Muscle of leg (tissue), 11 donors: ENCODE measurements around the gene CD4. TPM values are rescaled to one million over a fixed set of nuclear protein-coding genes. Genes with fewer than 3 reads are reported as not detected.
"Not testable (repeated sequence)": the region's sequence is repeated elsewhere in the genome, so short reads cannot be mapped to it uniquely, and the experiment has no call there.

ENCODE experiments used
- DNase-seq: peaks from one replicate; pipeline ENCODE4 v3.0.0; 2013
- H3K27ac ChIP-seq: one replicate; pipeline ENCODE4 v1.5.1; 2013; ENCODE audit warnings: mild to moderate bottlenecking, low read length, control low read depth
- H3K27me3 ChIP-seq: one replicate; pipeline ENCODE4 v1.6.1; 2013; ENCODE audit warnings: low read length; ENCODE audit not compliant: control insufficient read depth, insufficient read depth
- H3K36me3 ChIP-seq: one replicate; pipeline ENCODE4 v1.6.1; 2013; ENCODE audit warnings: low read length; ENCODE audit not compliant: control insufficient read depth, insufficient read depth
- H3K4me1 ChIP-seq: one replicate; pipeline ENCODE4 v1.6.1; 2013; ENCODE audit warnings: low read length; ENCODE audit not compliant: control insufficient read depth, insufficient read depth
- H3K4me3 ChIP-seq: one replicate; pipeline ENCODE4 v1.5.1; 2013; ENCODE audit warnings: low read length, control low read depth
- H3K9me3 ChIP-seq: replicated peaks from 2 replicates; pipeline ENCODE4 v1.6.1; 2013; ENCODE audit warnings: low read depth, low read length; ENCODE audit not compliant: control insufficient read depth
- WGBS: methylation state at CpG from one replicate; pipeline ENCODE4 v1.1.5; 2013; ENCODE audit warnings: missing lambda C conversion rate; ENCODE audit not compliant: insufficient coverage; 5-methylcytosine and 5-hydroxymethylcytosine counted together
- polyA plus RNA-seq, 8 donors: library from polyadenylated mRNA; unstranded; fragments of 120-200 nt; gene quantifications; one replicate each; pipeline versions ENCODE4 v1.2.1 to v1.2.3, GENCODE V29; 2013; ENCODE audit warnings: inconsistent platforms in 1 of 8, low replicate concordance in 1 of 8; ENCODE audit not compliant: insufficient read length in 8 of 8, insufficient read depth in 1 of 8
- total RNA-seq: library from RNA; stranded (reverse); fragments of 120-200 nt; gene quantifications from one replicate; pipeline ENCODE4 v1.2.4, GENCODE V29; 2013

CD4 gene
- total and polyA plus RNA-seq, 9 donors = 3.1 to 9.7 (median 7.0) TPM

DNA sequence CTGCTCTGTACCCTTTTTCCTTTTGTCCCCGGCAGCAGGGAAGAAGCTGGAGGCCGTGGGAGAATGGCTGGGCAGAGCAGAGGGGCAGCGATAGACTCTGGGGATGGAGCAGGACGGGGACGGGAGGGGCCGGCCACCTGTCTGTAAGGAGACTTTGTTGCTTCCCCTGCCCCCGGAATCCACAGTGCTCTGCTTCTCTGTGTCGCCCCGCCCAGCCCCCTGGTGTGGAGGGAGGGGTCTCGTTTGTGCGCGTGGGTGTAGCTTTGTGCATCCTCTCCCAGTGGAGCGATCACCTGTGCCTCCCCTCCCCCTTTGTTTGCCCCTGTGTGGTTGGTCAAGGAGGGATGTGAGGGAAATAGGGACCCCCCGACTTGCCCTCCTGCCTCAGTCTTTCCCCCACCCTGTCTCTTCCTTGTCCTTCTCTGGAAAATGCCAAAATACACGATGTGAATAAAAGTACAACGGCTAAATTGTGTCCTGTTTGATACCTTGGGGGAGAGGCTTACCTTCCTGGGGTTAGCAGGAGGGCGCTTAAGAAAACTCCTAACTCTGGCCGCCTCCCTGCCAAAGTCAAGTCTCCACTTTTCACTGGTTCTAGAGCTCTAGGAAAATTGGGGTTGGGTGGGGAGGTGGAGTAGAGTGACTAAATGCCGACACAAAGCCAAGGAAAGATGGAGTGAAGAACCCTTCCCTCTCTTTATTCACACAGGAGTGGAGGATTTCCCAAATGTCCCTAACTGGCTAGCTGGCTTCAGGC, 77.0 kb downstream of the CD4 start:
- Histone ChIP-seq H3K27me3 (no peaks in the 10 kb centered on the region), H3K4me1 (peaks cover 36% of the 10 kb centered on the region), H3K27ac (peak overlapping the region; percentile 84), H3K9me3 (no peaks in the 10 kb centered on the region), H3K36me3 (peaks cover 75% of the 10 kb centered on the region), H3K4me3 (peak overlapping the region; percentile 85)
- 88% methylated on average over 4 of the region's 19 CpGs for WGBS
- peak; percentile 39 for DNase-seq

DNA sequence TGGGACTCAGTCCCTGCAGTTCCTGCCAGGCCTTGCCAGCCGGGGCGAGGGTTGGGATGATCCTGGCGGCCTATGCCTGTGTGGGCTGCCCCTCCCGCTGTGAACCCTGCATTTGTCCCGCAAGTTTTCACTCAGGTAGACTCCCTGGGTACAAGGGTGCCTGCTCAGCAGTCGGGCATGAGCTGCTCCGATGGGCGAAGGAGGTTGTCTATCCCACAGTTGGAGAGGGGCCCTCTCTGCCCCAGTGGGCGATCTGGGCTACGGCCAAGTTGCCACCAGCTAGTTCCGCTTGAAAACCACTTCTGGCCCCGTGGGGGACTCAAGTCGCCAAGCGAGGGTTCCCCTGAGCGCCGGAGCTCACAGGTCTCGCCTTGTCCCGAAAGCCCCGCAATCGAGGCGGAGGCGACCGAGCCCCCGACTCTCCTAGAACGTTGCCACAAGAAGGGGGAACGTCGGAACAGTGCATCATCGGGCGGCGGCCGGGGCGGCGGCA, 77.6 kb downstream of the CD4 start:
- DNase-seq = no peak
- Histone ChIP-seq H3K4me3 (peak overlapping the region; percentile 85), H3K36me3 (peaks cover 73% of the 10 kb centered on the region), H3K27me3 (no peaks in the 10 kb centered on the region), H3K4me1 (peaks cover 42% of the 10 kb centered on the region), H3K27ac (peak overlapping the region; percentile 84), H3K9me3 (no peaks in the 10 kb centered on the region)
- 3% methylated on average over 33 of the region's 33 CpGs for WGBS

- Histone ChIP-seq H3K36me3 (peaks cover 68% of the 10 kb centered on the region), H3K9me3 (no peaks in the 10 kb centered on the region), H3K4me3 (peak within 1 kb of the TSS; percentile 85), H3K27me3 (no peaks in the 10 kb centered on the region), H3K27ac (peak within 1 kb of the TSS; percentile 93), H3K4me1 (peaks cover 47% of the 10 kb centered on the region)
- under 1% methylated on average over 83 of the region's 86 CpGs for WGBS
- peak; percentile 91 for DNase-seq
Observed at GRCh38 chr12:6867413-6868210, 78.3 kb downstream of the CD4 start, which contains the start of gene TPI1. Gene TPI1 (plus strand): TSS chr12:6867531. CDS start chr12:6867567, 36 bp downstream.

- WGBS = 0% methylated on average over 7 of the region's 22 CpGs
- H3K9me3 ChIP-seq = no peaks in the 10 kb centered on the region
- peaks cover 50% of the 10 kb centered on the region for H3K4me1 ChIP-seq
- H3K27me3 ChIP-seq = no peaks in the 10 kb centered on the region
- peaks cover 61% of the 10 kb centered on the region for H3K36me3 ChIP-seq
- peak; percentile 70 for DNase-seq
- H3K27ac ChIP-seq = peak overlapping the region; percentile 93
- H3K4me3 ChIP-seq = peak overlapping the region; percentile 85
Observed at GRCh38 chr12:6868211-6869048, 79.1 kb downstream of the CD4 start.

GRCh38 chr12:6869049-6870021, 80.0 kb downstream of the CD4 start:
- peaks cover 57% of the 10 kb centered on the region for H3K4me1 ChIP-seq
- H3K9me3 ChIP-seq = no peaks in the 10 kb centered on the region
- DNase-seq = peak; percentile 88
- 30% methylated on average over 12 of the region's 12 CpGs for WGBS
- no peaks in the 10 kb centered on the region for H3K27me3 ChIP-seq
- peak overlapping the region; percentile 93 for H3K27ac ChIP-seq
- H3K4me3 ChIP-seq = peak overlapping the region; percentile 85
- peaks cover 52% of the 10 kb centered on the region for H3K36me3 ChIP-seq

DNA sequence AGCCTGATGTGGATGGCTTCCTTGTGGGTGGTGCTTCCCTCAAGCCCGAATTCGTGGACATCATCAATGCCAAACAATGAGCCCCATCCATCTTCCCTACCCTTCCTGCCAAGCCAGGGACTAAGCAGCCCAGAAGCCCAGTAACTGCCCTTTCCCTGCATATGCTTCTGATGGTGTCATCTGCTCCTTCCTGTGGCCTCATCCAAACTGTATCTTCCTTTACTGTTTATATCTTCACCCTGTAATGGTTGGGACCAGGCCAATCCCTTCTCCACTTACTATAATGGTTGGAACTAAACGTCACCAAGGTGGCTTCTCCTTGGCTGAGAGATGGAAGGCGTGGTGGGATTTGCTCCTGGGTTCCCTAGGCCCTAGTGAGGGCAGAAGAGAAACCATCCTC, 81.0 kb downstream of the CD4 start:
- Histone ChIP-seq H3K36me3 (peaks cover 44% of the 10 kb centered on the region), H3K4me1 (peaks cover 57% of the 10 kb centered on the region)
- DNase-seq, H3K4me3 ChIP-seq, H3K9me3 ChIP-seq, H3K27me3 ChIP-seq, H3K27ac ChIP-seq: not testable (repeated sequence)
- WGBS = 50% methylated on average over 2 of the region's 4 CpGs

Other genes with a start within 250 kb of the CD4 start
- gene IFFO1, start 233.5 kb upstream of the CD4 start, total RNA-seq = 20.1 TPM
- gene IFFO1, start 233.5 kb upstream of the CD4 start, polyA plus RNA-seq = 10 to 100 TPM; 26.2 to 40.4 (median 34.7) TPM
- 23.1 TPM for gene NOP2, start 221.2 kb upstream of the CD4 start, total RNA-seq
- gene NOP2, start 221.2 kb upstream of the CD4 start, polyA plus RNA-seq = 10 to 100 TPM; 19.2 to 33.1 (median 26.1) TPM
- 142 TPM for gene CHD4, start 182.1 kb upstream of the CD4 start, total RNA-seq
- 100 to 1,000 TPM; 138 to 193 (median 174) TPM for gene CHD4, start 182.1 kb upstream of the CD4 start, polyA plus RNA-seq
- 0.58 TPM for gene LPAR5, start 153.6 kb upstream of the CD4 start, total RNA-seq
- 1 to 10 TPM; 1.0 to 2.9 (median 1.6) TPM for gene LPAR5, start 153.6 kb upstream of the CD4 start, polyA plus RNA-seq
- 1.4 TPM for gene ACRBP, start 142.1 kb upstream of the CD4 start, total RNA-seq
- 1 to 10 TPM; 1.7 to 4.3 (median 2.3) TPM for gene ACRBP, start 142.1 kb upstream of the CD4 start, polyA plus RNA-seq
- gene ING4, start 126.4 kb upstream of the CD4 start, total RNA-seq = 59.5 TPM
- gene ING4, start 126.4 kb upstream of the CD4 start, polyA plus RNA-seq = 10 to 100 TPM; 45.9 to 59.9 (median 54.3) TPM
- 18.2 TPM for gene ZNF384, start 100.2 kb upstream of the CD4 start, total RNA-seq
- gene ZNF384, start 100.2 kb upstream of the CD4 start, polyA plus RNA-seq = 10 to 100 TPM; 36.9 to 57.9 (median 49.7) TPM
- 0.49 TPM for gene PIANP, start 88.7 kb upstream of the CD4 start, total RNA-seq
- gene PIANP, start 88.7 kb upstream of the CD4 start, polyA plus RNA-seq = 1 to 10 TPM; 2.4 to 8.4 (median 5.6) TPM
- gene COPS7A, start 65.5 kb upstream of the CD4 start, total RNA-seq = 53.6 TPM
- 10 to 100 TPM; 59.0 to 68.7 (median 64.7) TPM for gene COPS7A, start 65.5 kb upstream of the CD4 start, polyA plus RNA-seq
- gene MLF2, start 36.4 kb upstream of the CD4 start, total RNA-seq = 88.2 TPM
- gene MLF2, start 36.4 kb upstream of the CD4 start, polyA plus RNA-seq = 100 to 1,000 TPM; 122 to 161 (median 148) TPM
- gene PTMS, start 23.2 kb upstream of the CD4 start, total RNA-seq = 87.5 TPM
- 100 to 1,000 TPM; 362 to 529 (median 482) TPM for gene PTMS, start 23.2 kb upstream of the CD4 start, polyA plus RNA-seq
- 0.18 TPM for gene LAG3, start 17.0 kb upstream of the CD4 start, total RNA-seq
- gene LAG3, start 17.0 kb upstream of the CD4 start, polyA plus RNA-seq = 1 to 10 TPM in 3 of 8 donors, under 1 TPM in 5; 0.42 to 1.2 (median 0.67) TPM
- gene GPR162, start 32.3 kb downstream of the CD4 start, total RNA-seq = 11.3 TPM
- 10 to 100 TPM; 16.3 to 27.3 (median 20.6) TPM for gene GPR162, start 32.3 kb downstream of the CD4 start, polyA plus RNA-seq
- 23.1 TPM for gene P3H3, start 38.9 kb downstream of the CD4 start, total RNA-seq
- gene P3H3, start 38.9 kb downstream of the CD4 start, polyA plus RNA-seq = 10 to 100 TPM; 33.6 to 70.5 (median 46.5) TPM
- 4.7 TPM for gene GNB3, start 51.4 kb downstream of the CD4 start, total RNA-seq
- gene GNB3, start 51.4 kb downstream of the CD4 start, polyA plus RNA-seq = 10 to 100 TPM; 12.9 to 41.7 (median 22.8) TPM
- 14.0 TPM for gene CDCA3, start 61.8 kb downstream of the CD4 start, total RNA-seq
- 10 to 100 TPM; 16.4 to 27.6 (median 21.3) TPM for gene CDCA3, start 61.8 kb downstream of the CD4 start, polyA plus RNA-seq
- gene USP5, start 62.6 kb downstream of the CD4 start, total RNA-seq = 60.2 TPM
- 10 to 100 TPM; 56.2 to 73.9 (median 65.9) TPM for gene USP5, start 62.6 kb downstream of the CD4 start, polyA plus RNA-seq
- 1,287 TPM for gene TPI1, start 78.0 kb downstream of the CD4 start, total RNA-seq
- gene TPI1, start 78.0 kb downstream of the CD4 start, polyA plus RNA-seq = 1,000 to 10,000 TPM in 1 of 8 donors, 100 to 1,000 TPM in 7; 707 to 1,049 (median 940) TPM
- 3.2 TPM for gene SPSB2, start 83.8 kb downstream of the CD4 start, total RNA-seq
- gene SPSB2, start 83.8 kb downstream of the CD4 start, polyA plus RNA-seq = 1 to 10 TPM; 3.9 to 8.4 (median 6.8) TPM
- gene LRRC23, start 115.3 kb downstream of the CD4 start, total RNA-seq = 5.7 TPM
- gene LRRC23, start 115.3 kb downstream of the CD4 start, polyA plus RNA-seq = 10 to 100 TPM in 5 of 8 donors, 1 to 10 TPM in 3; 6.8 to 13.7 (median 11.0) TPM
- 4.3 TPM for gene ENO2, start 125.1 kb downstream of the CD4 start, total RNA-seq
- gene ENO2, start 125.1 kb downstream of the CD4 start, polyA plus RNA-seq = 10 to 100 TPM in 1 of 8 donors, 1 to 10 TPM in 7; 6.4 to 10.2 (median 7.5) TPM
- gene ATN1, start 138.4 kb downstream of the CD4 start, total RNA-seq = 11.1 TPM
- 100 to 1,000 TPM in 1 of 8 donors, 10 to 100 TPM in 7; 65.4 to 101 (median 90.2) TPM for gene ATN1, start 138.4 kb downstream of the CD4 start, polyA plus RNA-seq
- gene RNU7-1, start 154.3 kb downstream of the CD4 start, total RNA-seq = not detected
- gene RNU7-1, start 154.3 kb downstream of the CD4 start, polyA plus RNA-seq = not detected
- 350 TPM for gene C12orf57, start 154.5 kb downstream of the CD4 start, total RNA-seq
- gene C12orf57, start 154.5 kb downstream of the CD4 start, polyA plus RNA-seq = 100 to 1,000 TPM; 135 to 200 (median 182) TPM
- gene PTPN6, start 161.8 kb downstream of the CD4 start, total RNA-seq = 5.8 TPM
- gene PTPN6, start 161.8 kb downstream of the CD4 start, polyA plus RNA-seq = 1 to 10 TPM; 4.0 to 8.1 (median 6.0) TPM
- gene PHB2, start 181.1 kb downstream of the CD4 start, total RNA-seq = 301 TPM
- gene PHB2, start 181.1 kb downstream of the CD4 start, polyA plus RNA-seq = 100 to 1,000 TPM; 285 to 322 (median 310) TPM
- 38.0 TPM for gene EMG1, start 181.4 kb downstream of the CD4 start, total RNA-seq
- 10 to 100 TPM; 27.6 to 32.9 (median 30.6) TPM for gene EMG1, start 181.4 kb downstream of the CD4 start, polyA plus RNA-seq
- gene LPCAT3, start 228.9 kb downstream of the CD4 start, total RNA-seq = 7.8 TPM
- gene LPCAT3, start 228.9 kb downstream of the CD4 start, polyA plus RNA-seq = 10 to 100 TPM; 15.9 to 23.2 (median 19.1) TPM